Measurements from ENCODE around the gene AHCTF1.

AHCTF1 gene

DNA sequence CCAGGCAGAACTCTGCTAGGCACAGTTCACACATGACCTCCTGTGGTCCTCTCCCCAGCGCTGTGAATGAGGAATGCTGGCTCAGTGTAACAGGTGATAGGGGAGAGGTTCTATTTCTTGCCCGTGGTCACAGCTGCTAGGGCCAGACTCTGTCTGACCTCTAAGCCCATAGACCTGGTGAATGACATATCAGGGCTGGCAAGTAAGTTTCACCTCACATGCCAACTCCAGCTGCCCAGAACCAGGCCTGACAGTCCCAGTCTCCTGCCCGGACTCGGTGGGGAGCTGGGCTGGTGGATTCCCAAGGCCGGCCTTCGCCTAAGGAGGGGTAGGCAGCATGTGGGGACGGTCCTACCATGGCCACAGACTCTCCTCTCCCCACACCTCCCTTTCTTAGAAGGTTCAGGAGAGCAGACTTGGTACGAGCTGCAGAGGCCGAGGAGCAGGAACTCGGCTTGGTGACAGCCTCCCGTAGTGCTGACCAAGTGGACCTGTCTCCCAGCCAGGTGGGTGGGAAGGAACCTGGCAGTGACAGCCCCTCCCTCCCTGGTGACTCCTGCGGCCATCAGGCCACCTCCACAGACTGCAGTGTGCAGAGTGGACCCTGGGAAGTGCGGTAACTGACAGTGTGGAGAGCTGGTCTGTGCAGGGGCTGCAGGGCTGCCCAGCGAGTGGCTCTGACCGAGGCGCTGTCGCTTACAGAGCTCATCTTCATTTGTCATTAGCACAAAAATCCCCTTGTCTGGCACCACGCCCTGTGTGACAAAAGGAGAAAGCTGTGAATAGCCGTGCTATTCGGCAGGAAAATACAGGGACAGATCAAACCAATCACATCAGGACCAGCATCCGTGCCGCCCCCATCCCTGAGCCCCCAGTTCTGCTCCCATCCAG lies 132.9 kb downstream of the AHCTF1 start:
- no peak for DNase-seq
- ATAC-seq: peak; percentile 13

DNA sequence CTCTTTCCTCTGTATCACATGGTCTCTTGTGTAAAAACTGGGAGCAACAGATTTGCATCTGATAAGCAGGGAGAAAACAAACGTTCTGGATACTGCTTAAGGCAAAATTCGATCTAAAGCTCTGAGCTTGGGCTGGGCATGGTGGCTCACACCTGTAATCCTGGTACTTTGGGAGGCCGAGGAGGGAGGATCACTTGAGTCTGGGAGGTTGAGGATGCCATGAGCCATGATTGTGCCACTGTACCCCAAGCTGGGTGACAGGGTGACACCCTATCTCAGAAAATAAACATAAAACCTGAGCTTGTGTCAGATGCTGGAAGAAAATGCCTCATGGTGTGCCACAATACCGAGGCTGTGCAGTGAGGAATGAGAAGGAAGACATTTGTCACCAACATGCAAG lies 133.6 kb downstream of the AHCTF1 start:
- ATAC-seq: no peak
- DNase-seq: no peak

DNA sequence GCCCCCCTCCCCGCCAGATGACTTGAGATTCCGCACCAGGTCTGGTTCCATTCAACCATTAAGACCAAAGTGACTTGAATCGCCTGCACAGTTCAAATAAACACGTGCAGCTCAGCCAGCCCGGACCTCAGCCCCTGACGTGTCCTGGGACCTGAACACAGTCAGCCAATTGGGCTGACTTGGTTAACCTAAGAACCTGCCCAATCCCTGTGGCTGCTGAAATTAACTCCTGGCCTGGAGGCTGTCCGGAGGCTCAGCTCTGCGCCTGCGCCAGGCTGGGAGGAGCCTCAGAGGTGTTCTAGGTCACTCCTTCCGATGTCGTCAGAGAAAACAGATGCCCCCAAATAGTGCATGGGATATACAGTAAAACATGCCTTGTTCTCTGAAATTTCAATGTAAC lies 134.2 kb downstream of the AHCTF1 start:
- DNase-seq (no peak), ATAC-seq (no peak)

DNA sequence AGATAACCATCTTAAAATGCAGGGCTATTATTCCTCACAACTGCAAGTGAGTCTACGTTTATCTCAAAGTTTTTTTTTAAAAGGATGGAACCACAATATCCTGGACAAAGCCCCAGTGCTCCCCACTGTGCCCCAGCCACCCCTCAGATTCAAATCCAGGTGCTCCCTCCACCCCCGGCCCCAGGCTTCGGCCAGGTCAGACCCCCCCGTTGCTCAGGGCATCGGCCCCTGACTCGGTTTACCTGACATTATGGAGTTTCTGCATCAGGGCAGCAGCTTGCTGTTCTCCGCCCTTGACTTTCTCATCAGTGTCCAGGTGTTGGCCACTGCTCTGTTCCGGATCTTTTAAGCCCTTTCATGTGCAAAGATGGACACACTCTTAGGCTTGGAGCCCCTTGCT lies 134.6 kb downstream of the AHCTF1 start:
- ATAC-seq (no peak), DNase-seq (no peak)

DNA sequence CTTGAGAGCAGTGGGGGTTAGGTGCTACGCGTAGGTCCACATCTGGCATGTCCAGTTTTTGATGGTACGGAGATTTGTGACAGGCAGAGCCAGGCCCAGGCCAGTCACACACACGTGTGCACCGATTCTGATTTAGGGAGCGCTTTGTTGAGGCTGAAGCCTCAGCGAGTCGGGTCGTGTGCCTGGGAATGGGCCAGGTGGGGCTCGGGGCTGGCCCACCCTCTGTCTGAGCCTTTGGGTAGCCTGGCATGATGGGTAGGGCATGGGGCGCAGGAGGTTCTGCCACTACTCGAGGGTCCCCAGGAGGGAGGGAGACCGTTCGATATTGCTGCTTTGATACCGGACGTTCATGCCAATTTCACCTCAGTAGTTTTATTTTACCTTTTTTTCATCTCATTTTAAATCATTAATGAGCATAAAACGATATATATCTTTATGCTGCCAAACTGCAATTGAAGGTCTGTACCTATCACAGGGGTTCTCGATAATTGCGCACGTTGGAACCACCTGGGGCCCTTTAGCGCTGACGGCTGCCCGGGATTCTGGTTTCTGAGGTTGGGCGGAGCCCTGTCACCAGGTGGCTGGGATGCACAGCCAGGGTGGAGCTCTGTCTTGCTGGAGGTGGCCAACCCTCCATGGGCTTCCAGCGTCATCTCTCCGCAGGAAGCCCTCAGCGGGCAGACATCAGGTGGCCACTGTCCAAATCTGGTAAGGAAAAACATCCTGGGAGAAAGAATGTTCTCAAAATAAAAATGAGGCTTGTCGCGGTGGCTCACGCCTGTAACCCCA lies 135.6 kb downstream of the AHCTF1 start:
- ATAC-seq (no peak), DNase-seq (no peak)

DNA sequence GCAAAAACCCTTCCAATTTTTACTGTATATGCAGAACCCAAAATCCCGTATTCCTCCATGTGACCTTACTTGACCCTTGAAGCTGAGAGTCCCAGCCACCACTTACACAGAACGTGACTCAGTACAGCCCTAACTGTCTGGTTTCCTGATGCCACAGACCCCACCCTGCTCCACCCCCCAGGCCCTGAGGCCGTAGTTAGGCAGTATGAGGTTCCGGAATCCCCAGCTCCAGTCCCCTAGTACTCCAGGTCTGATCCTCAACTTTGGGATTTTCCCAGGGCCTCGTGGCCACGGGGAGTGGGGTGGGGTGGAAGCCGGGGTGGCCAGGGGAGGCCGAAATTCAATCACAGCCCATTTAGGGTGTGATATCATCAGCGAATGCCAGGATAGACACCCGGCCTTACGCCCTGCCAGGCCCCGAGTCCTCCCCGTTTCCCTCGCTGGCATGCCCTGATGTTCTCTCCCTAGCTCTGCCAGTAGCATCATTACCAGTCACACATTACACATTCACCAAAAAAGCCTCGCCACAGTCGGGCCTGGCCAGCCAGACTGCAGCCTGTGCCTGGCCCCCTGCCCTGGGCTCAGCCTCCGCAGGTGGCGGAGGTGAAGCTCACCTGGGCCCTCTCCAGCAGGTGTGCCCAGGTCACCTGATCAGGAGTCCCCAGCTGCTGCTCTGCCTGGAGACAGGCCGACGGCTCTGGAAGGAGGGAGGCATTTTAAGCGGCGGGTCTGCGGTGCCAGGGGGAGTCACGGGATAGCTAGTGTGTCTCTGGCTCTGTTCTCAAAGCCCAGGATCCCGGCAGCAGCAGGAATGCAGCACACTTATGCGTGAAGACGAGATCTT lies 136.7 kb downstream of the AHCTF1 start:
- ATAC-seq (no peak), DNase-seq (no peak)

DNA sequence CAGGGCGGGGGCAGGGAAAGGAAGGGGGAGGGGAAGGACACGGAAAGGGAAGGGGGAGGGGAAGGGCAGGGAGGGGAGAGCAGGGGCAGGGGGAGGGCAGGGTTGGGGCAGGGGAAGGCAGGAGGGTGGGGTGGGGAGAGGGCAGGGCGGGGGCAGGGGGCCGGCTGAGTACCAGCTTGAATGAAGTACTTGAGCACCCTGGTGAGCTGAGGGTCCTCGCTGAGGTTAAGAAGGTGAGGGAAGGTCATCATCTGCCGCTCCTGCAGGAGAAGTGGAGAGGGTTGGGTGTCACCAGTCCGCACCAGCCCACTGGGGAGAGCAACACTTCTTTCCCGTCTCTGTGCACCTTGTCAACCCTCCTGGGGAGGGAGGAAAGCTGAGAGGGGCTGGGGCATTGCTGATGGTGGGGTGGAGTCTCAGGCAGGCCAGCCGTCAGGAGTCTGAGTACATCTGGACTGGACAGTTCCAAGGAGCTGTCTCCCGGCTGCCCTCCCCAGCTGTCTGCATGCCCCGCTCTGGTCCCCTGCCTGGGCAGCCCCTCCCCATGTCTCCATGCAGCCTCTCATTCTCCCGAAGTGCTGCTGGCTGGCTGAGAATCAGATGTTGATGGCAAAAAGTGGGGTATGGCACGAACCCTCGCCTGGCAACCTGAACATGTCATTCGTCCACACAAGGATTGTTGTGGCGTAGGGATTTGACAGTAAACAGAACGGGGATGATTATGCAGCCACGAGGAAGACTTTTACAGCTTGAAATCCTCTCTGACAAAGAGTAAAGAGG lies 137.5 kb downstream of the AHCTF1 start:
- ATAC-seq: no peak
- no peak for DNase-seq

DNA sequence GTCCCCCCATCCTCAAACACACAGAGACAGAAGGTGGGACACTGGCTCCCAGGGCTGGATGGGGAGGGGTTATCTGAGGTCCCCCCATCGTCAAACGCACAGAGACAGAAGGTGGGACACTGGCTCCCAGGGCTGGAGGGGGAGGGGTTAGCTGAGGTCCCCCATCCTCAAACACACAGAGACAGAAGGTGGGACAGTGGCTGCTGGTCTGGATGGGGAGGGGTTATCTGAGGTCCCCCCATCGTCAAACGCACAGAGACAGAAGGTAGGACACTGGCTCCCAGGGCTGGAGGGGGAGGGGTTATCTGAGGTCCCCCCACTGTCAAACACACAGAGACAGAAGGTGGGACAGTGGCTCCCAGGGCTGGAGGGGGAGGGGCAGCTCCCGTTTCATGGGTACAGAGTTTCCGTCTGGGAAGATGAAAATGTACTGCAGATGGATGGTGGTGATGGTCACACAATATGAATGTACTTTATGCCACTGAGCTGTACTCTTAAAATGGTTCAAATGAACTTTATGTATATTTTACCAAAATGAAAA lies 138.3 kb downstream of the AHCTF1 start:
- ATAC-seq: no peak
- no peak for DNase-seq

DNA sequence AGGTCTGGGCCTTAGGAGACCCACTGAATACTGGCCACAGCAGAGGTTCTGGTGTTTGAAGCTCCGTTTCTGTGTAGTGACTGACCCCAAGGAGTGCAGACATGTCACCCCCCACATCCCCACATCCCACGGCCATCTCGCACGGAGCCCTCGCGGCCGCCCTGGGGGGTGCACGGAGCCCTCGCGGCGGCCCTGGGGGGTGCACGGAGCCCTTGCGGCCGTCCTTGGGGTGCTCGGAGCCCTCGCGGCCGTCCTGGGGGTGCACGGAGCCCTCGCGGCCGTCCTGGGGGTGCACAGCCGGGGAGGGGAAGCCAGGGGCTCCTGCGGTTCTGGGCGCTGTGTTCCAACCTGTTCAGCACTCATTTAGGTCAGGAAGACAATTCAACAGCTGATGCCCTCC lies 139.1 kb downstream of the AHCTF1 start:
- ATAC-seq (no peak), DNase-seq (no peak)

DNA sequence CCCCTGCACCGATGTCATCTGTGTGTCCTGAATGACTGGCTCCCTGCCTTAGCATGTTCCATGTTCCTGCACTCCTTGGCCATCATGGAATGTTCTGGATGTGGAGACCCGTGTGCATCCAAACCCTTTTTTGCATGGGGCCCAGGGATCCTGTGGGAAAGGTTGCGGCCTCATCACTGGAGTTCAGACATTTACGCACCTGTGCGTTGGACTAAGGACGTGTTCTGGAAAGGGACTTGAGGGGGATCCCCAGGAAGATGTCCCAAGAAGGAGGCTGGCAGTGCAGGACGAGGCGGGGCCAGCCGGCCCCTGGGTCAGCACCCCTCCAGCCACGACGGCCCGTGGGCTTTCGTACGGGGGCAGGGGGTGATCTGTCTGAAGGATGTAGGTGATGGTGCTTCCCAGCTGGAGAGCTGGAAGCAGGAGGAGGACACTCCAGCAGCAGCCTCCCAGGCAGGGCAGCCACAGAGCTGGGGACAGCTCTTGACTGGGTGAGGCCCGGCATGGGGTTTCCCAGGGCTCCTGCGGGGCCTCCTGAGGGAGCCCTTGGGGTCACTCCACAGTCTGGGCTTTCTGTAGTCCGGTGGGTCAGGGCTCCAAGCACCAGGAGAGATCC lies 140.3 kb downstream of the AHCTF1 start:
- DNase-seq (no peak), ATAC-seq (no peak)

DNA sequence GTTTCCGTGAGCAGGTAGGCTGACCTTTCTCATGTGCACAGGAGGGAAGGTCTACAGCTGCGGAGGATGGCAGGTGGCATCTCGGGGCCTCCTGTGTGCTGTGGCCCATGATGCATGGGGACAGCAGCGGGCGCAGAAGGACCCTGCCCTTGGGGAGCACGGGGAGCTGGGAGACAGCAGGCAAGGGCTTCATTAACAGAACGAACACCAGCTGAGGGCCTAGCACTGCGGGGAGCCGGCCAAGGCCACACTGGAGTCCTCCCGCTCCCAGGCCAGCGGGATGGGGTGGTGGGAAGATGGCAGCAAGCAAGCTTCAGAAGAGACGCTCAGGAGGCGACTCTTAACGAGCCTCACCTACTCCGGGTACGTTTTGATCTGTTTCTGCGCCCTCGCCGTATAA lies 140.9 kb downstream of the AHCTF1 start:
- ATAC-seq: no peak

DNA sequence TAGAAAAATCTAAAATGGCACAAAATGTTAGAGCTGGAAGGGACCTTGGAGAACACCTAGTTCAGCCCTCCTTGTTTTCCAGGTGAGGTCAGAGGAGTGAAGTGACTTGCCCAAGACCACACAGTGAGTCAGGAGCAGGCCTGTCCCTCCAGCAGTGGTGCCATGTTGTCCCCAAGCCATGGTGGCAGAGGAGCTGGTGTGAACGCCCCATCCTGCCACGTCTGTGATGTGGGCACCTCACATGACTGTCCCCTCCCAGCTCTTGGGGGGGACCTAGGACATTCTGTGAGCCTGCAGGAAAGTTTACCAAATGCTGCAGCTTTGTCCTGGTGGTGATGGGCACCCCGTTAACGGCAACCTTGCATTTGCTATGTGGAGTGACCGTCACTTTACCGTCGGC lies 141.4 kb downstream of the AHCTF1 start:
- ATAC-seq: no peak
- DNase-seq: no peak

More for the DNA sequence above, 140.9 kb downstream of the AHCTF1 start:
- no peak for DNase-seq

DNA sequence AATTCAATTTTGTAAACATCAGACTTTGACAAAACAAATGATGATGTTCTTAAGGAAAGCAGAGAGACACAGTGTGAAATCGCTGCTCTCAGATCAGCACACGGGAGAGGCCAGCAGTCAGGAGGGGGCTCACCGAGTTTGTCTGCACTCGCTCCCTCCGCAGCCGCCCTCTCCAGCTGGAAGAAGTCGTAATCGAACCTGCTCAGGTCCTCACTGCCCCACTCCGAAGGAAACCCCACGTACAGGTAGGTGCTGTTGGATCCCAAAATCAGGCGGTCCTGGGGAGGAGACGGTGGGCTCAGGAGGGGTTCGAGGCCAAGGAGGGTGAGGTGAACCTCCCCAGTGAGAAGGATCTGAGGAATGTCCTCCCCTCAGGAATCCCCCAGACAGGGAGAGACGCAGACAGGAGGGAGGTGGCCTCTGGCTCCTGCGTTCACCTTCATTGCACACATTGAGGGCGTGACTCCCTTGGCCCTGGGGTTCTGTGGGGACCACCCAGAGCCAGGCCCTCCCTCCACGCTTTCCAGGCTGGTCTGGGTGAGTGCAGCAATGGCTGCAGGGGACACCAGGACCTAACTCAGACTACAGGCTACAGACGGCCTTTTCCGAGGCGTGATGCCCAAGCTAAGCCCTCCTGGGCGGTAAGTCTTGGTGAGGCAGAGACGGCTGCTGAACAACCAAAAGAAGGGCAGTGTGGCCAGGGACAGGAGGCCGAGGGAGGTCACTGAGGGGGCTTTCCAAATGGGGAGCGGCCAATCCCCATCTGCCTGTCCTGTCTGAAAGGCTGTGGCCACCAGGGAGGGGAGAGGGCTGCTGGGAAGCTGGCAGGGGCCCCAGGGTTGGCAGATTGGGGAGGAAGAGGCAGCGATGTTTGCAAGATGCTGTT lies 142.1 kb downstream of the AHCTF1 start:
- no peak for DNase-seq
- peak; percentile 10 for ATAC-seq

Measured in stimulated activated naive CD8-positive, alpha-beta T cell treated with anti-CD3 and anti-CD28 coated beads, Interleukin-15, Interleukin-2, amounts not matched to agents 100 U/mL and 50 U/mL, for 24 hours (primary cell).